Kidney capillary endothelial cell (primary cell): ENCODE measurements around the gene SH3RF1.

ENCODE experiments used
- DNase-seq: peaks from one replicate; pipeline ENCODE4 v3.0.0-alpha.2; 2018; ENCODE audit warnings: low spot score

SH3RF1 gene

GRCh38 chr4:169103966-169104412 lies 166.8 kb downstream of the SH3RF1 start:
- DNase-seq: no peak

GRCh38 chr4:169102026-169102425 lies 168.7 kb downstream of the SH3RF1 start:
- no peak for DNase-seq

- no peak for DNase-seq
Observed at GRCh38 chr4:169100670-169101101, 170.1 kb downstream of the SH3RF1 start.

- no peak for DNase-seq
Observed at GRCh38 chr4:169099771-169100180, 171.0 kb downstream of the SH3RF1 start.

GRCh38 chr4:169098969-169099690 lies 171.6 kb downstream of the SH3RF1 start:
- no peak for DNase-seq

GRCh38 chr4:169098532-169098931 lies 172.2 kb downstream of the SH3RF1 start:
- DNase-seq: peak; percentile 60

GRCh38 chr4:169098054-169098497 lies 172.7 kb downstream of the SH3RF1 start:
- DNase-seq: no peak

GRCh38 chr4:169096221-169096620 lies 174.5 kb downstream of the SH3RF1 start:
- no peak for DNase-seq

GRCh38 chr4:169094656-169095231 lies 176.0 kb downstream of the SH3RF1 start:
- DNase-seq: no peak

- no peak for DNase-seq
Observed at GRCh38 chr4:169092889-169093522, 177.8 kb downstream of the SH3RF1 start.

- DNase-seq: no peak
Observed at GRCh38 chr4:169090484-169091215, 180.1 kb downstream of the SH3RF1 start.

GRCh38 chr4:169089004-169089403 lies 181.8 kb downstream of the SH3RF1 start:
- DNase-seq: no peak

GRCh38 chr4:169084954-169085353 lies 185.8 kb downstream of the SH3RF1 start:
- no peak for DNase-seq

GRCh38 chr4:169080981-169081380 lies 189.8 kb downstream of the SH3RF1 start:
- DNase-seq: no peak

GRCh38 chr4:169079942-169080827 lies 190.6 kb downstream of the SH3RF1 start:
- no peak for DNase-seq

- no peak for DNase-seq
Observed at GRCh38 chr4:169074117-169074516, 196.6 kb downstream of the SH3RF1 start.

- no peak for DNase-seq
Observed at GRCh38 chr4:169071747-169072146, 199.0 kb downstream of the SH3RF1 start.

GRCh38 chr4:169070895-169071218 lies 199.9 kb downstream of the SH3RF1 start:
- DNase-seq: no peak

- DNase-seq: no peak
Observed at GRCh38 chr4:169070071-169070894, 200.5 kb downstream of the SH3RF1 start.

GRCh38 chr4:169068423-169068822 lies 202.3 kb downstream of the SH3RF1 start:
- DNase-seq: no peak

GRCh38 chr4:169066934-169067333 lies 203.8 kb downstream of the SH3RF1 start:
- no peak for DNase-seq
